ENCODE data around the gene DDX51. TPM values are rescaled to one million over a fixed set of nuclear protein-coding genes. Genes with fewer than 3 reads are reported as not detected.

The DDX51 gene
- total RNA-seq, 1 donor from 2014 or later: 4.3 TPM

DNA sequence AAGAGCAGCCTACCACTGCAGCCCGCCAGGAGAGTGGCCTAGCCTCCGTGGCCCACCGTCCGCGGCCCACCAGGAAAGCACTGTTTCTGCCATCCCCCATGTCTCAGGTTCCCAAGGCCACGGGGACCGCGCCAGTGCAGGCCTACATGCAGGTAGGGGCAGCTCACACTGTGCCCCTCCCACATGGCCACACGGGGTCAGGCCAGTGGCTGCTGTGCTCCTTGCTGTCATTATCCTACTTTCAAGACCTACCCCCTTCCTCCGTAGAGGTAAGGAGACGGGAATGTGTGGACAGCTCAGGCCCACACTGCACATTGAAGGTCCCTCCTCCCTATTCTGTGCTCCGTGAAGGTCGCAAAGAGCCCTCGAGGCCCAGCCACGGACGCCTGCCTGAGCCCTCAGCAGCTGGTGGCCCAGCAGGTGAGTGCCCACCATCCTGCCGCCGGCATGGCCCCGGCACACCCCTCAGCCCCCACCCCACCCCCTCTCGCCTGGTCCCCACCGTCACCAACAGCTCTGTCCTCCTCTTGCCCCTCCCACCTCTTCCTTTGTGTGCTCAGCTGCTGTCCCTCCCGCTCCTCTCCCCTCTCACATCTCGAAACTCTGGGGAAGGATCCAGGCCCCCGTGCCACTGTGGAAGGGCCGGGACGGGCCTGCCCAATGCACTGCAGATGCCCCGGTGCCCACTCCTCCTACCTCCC, 10.0 kb downstream of the DDX51 start:
- Histone ChIP-seq H3K27ac (no peak overlapping the region), H3K9me3 (no peaks in the 10 kb centered on the region), H3K36me3 (peaks cover 9 to 10% of the 10 kb centered on the region in 2 donors), H3K4me3 (no peak overlapping the region), H3K27me3 (no peaks in the 10 kb centered on the region), H3K4me1 (no peaks in the 10 kb centered on the region)
- DNase-seq (ENCODE audit: low spot score in 2 of 2): no peak
- intact Hi-C loops (cut with DNase I): no loop called here
- TF ChIP-seq, protein P1, sequence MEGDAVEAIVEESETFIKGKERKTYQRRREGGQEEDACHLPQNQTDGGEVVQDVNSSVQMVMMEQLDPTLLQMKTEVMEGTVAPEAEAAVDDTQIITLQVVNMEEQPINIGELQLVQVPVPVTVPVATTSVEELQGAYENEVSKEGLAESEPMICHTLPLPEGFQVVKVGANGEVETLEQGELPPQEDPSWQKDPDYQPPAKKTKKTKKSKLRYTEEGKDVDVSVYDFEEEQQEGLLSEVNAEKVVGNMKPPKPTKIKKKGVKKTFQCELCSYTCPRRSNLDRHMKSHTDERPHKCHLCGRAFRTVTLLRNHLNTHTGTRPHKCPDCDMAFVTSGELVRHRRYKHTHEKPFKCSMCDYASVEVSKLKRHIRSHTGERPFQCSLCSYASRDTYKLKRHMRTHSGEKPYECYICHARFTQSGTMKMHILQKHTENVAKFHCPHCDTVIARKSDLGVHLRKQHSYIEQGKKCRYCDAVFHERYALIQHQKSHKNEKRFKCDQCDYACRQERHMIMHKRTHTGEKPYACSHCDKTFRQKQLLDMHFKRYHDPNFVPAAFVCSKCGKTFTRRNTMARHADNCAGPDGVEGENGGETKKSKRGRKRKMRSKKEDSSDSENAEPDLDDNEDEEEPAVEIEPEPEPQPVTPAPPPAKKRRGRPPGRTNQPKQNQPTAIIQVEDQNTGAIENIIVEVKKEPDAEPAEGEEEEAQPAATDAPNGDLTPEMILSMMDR (IDR thresholded peaks at IDR 0.05): no peak

DNA sequence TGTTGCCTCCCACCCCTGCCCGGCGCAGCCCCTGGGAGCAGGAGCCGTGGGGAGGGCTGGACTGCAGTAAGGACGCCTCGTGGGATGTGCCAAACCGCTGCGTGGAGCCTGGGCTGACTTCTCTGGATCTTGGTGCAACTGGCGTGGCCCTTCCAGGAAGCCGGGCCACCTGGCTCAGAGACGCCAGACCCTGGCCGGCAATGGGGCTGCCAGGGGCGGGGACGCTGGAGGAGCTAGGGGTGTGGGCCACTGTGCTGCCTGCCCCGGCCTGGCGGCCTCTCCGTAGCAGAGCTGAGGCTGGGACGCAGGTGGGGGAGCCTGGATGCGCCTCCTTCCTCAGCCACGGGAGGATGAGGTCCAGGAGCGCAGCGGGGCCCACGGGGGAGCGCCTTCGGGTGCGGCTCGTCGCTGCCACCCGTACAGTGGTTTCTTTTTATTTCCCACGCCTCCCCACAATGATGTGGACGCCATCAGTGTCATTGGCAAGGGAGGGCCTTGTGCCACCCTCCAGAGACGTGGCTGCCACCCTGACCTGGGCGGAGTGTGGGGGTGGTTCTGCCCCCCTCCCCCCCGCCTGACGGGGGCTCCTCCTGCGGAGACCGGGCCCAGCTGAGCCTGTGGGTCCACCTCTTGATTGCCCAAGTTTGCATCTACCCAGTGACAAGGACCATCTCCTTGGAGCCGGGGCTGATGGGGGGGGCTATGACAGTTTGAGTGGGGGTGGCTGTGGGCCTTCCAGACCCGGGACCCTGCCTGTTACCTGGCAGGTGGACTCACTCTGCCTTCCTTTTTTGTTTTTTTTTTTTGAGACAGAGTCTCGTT, 11.3 kb downstream of the DDX51 start:
- no peak overlapping the region for H3K27ac ChIP-seq
- H3K4me3 ChIP-seq: no peak overlapping the region
- DNase-seq (ENCODE audit: low spot score in 2 of 2): no peak
- H3K4me1 ChIP-seq: no peaks in the 10 kb centered on the region
- TF ChIP-seq, protein P1 (IDR thresholded peaks at IDR 0.05): no peak
- H3K36me3 ChIP-seq: peaks cover 14 to 15% of the 10 kb centered on the region in 2 donors
- H3K27me3 ChIP-seq: no peaks in the 10 kb centered on the region
- H3K9me3 ChIP-seq: no peaks in the 10 kb centered on the region
- intact Hi-C loops (cut with DNase I): no loop called here

DNA sequence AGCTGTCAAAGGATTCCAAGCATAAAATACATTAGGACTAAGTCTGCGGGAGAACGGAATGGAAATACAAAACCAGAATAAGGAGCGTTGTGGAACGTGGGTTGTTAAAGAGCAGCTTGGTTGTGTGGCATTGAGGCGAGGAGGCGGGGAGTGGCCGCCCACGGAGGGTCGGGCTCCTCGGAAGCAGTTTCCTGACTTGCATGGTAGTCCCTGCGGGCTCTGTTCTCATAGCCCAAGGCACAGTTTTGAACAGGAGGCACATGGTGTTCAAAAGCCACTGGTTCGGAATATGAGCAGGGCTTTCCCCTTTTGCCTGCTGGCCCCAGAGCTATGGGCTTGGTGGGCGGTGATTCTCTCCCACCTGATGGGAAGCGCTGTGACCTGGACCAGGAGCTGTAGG, 12.2 kb downstream of the DDX51 start:
- intact Hi-C loops (cut with DNase I): no loop called here
- TF ChIP-seq, protein P1 (IDR thresholded peaks at IDR 0.05): no peak
- Histone ChIP-seq H3K9me3 (no peaks in the 10 kb centered on the region), H3K36me3 (peaks cover 18 to 22% of the 10 kb centered on the region in 2 donors), H3K27me3 (no peaks in the 10 kb centered on the region), H3K4me1 (no peaks in the 10 kb centered on the region), H3K27ac (no peak overlapping the region), H3K4me3 (no peak overlapping the region)
- no peak for DNase-seq (ENCODE audit: low spot score in 2 of 2)

DNA sequence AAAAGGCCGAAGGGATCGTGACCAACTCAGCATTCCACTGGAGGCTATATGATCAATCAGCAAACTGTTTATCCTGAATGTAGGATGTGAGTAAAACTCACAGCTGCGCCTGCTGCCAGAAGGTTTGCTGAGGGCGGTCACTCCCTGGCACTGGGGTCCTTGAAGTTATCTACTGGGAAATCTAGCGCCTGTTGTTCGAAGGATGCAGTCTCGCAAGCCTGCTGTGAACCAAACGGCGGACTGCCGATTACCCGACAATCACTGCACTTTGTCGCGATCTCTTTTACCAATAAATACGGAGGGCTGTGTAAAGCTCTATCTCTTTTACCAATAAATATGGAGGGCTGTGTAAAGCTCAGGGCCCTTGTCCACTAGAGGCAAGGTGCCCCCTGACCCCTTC, 12.9 kb downstream of the DDX51 start:
- DNase-seq (ENCODE audit: low spot score in 2 of 2): no peak

DNA sequence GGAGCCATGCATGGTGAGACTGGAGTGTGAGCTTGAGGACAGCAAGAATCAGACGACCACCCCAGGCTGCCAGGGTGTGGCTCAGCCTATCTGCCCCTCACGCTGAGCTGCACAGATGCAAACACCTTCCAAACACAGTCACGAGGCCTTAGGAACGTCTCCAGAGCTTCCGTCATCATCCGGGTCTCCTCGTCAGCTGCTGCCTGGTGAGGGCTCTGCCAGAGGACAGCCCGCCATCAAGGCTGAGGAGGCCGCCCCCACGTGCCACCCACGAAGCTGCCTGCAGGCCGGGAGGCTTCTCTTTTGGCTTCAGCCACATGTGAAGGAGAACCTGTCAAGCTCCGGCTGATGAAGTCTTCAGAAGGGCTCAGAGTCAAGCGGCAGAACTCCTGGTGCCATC, 13.4 kb downstream of the DDX51 start:
- intact Hi-C loops (cut with DNase I): no loop called here
- Histone ChIP-seq H3K36me3 (peaks cover 30 to 34% of the 10 kb centered on the region in 2 donors), H3K27ac (no peak overlapping the region), H3K4me3 (no peak overlapping the region), H3K9me3 (no peaks in the 10 kb centered on the region), H3K27me3 (no peaks in the 10 kb centered on the region), H3K4me1 (no peaks in the 10 kb centered on the region)
- TF ChIP-seq, protein P1 (IDR thresholded peaks at IDR 0.05): no peak
- DNase-seq (ENCODE audit: low spot score in 2 of 2): no peak

More for the DNA sequence above, 12.9 kb downstream of the DDX51 start:
- Histone ChIP-seq H3K27me3 (no peaks in the 10 kb centered on the region), H3K27ac (no peak overlapping the region), H3K9me3 (no peaks in the 10 kb centered on the region), H3K36me3 (peaks cover 25 to 29% of the 10 kb centered on the region in 2 donors), H3K4me1 (no peaks in the 10 kb centered on the region), H3K4me3 (no peak overlapping the region)
- intact Hi-C loops (cut with DNase I): no loop called here
- TF ChIP-seq, protein P1 (IDR thresholded peaks at IDR 0.05): no peak

Data from ascending aorta (tissue), 2 donors.